Prostate gland (tissue), 2 donors: Measurements from ENCODE around the gene LAMTOR5. TPM values are rescaled to one million over a fixed set of nuclear protein-coding genes. Genes with fewer than 3 reads are reported as not detected.

ENCODE experiments used
- DNase-seq: peaks from one replicate; pipeline ENCODE4 v3.0.0-alpha.2; 2019; ENCODE audit warnings: low spot score
- H3K27ac ChIP-seq, 2 donors: fragments of 200-600 bp; sonication (generic); 2 replicates each; pipeline ENCODE4 v1.5.1; 2017 to 2019
- H3K27me3 ChIP-seq: fragments of 200-600 bp; sonication (generic); replicated peaks from 2 replicates; pipeline ENCODE4 v1.5.1; 2019; ENCODE audit not compliant: insufficient read depth
- H3K36me3 ChIP-seq, 2 donors: fragments of 200-600 bp; sonication (generic); 1 replicate in 1 of 2; 2 replicates in 1 of 2; pipeline versions ENCODE4 v1.5.1 to v1.8.1; 2017 to 2019
- H3K4me1 ChIP-seq: fragments of 200-600 bp; sonication (generic); replicated peaks from 2 replicates; pipeline ENCODE4 v1.5.1; 2019
- H3K4me3 ChIP-seq, 2 donors: fragments of 200-600 bp; sonication (generic); 2 replicates each; pipeline ENCODE4 v1.5.1; 2017 to 2019
- H3K9me3 ChIP-seq: fragments of 200-600 bp; sonication (generic); 2 replicates; pipeline ENCODE4 v1.5.1; 2017
- POLR2A ChIP-seq: fragments of 450-650 bp; IDR thresholded peaks from one replicate; pipeline ENCODE4 v1.6.1; 2016; ENCODE audit warnings: antibody characterized with exemption, mild to moderate bottlenecking
- POLR2AphosphoS5 ChIP-seq: sonication (generic); formaldehyde crosslinking; IDR thresholded peaks from one replicate; pipeline ENCODE4 v1.6.1; 2017; ENCODE audit warnings: antibody characterized with exemption
- WGBS: methylation state at CpG from one replicate; pipeline ENCODE4 v1.1.5; 2018; 5-methylcytosine and 5-hydroxymethylcytosine counted together
- intact Hi-C: fragments of 100-400 bp; cut with DNase I; formaldehyde crosslinking; loops from one replicate; pipeline ENCODE4 v1.14.2; 2022
- total RNA-seq, 2 donors: library from RNA; depleted of rRNA; stranded (reverse); fragments of >200 nt; gene quantifications; one replicate each; pipeline ENCODE4 v1.1.0, GENCODE V29; 2016
- TF ChIP-seq, protein P1 (sequence below), 4 experiments: fragments of 200-600 bp in 2 of 4; fragments of 450-650 bp in 2 of 4; sonication (generic) in 2 of 4; IDR thresholded peaks; 1 replicate in 3 of 4; 2 replicates in 1 of 4; pipeline ENCODE4 v1.5.1; 2016 to 2019; ENCODE audit warnings: antibody characterized with exemption in 4 of 4, mild to moderate bottlenecking in 2 of 4, moderate library complexity in 2 of 4

The LAMTOR5 gene
- total RNA-seq, 2 donors from 2014 or later = 86.6 to 132 TPM

DNA sequence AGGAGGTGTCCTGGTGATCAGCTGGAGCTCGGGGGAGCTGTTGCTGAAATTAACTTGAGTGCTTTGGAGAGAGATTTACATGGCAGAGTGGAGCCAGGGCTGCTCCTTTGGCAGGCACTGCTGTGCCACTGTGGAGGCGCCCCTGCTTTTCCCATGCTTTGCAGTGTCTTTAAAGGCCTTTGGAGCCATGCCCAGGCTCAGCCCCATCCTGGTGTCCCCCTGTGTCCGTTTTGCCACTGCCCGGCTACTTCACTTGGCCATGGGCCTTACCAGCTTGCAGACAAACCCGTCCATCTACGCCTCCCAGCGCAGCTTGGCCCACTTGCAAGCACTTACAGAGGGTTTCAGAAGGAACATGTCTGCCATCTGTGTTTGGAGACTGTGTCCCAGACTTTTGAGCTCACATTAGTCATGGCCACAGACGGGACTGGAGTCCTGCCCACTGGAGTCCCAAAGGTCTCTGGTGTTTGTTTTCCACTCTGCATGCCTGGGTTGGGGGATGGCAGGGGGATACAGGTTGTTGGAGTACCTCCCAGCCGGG is 18.2 kb upstream of the LAMTOR5 start:
- intact Hi-C loops = no loop called here
- Histone ChIP-seq H3K27ac (no peak overlapping the region), H3K4me1 (no peaks in the 10 kb centered on the region), H3K36me3 (no peaks in the 10 kb centered on the region), H3K9me3 (no peaks in the 10 kb centered on the region), H3K27me3 (no peaks in the 10 kb centered on the region), H3K4me3 (no peak overlapping the region)
- WGBS = 59% methylated on average over 9 of the region's 9 CpGs
- no peak for DNase-seq
- TF ChIP-seq, protein P1, sequence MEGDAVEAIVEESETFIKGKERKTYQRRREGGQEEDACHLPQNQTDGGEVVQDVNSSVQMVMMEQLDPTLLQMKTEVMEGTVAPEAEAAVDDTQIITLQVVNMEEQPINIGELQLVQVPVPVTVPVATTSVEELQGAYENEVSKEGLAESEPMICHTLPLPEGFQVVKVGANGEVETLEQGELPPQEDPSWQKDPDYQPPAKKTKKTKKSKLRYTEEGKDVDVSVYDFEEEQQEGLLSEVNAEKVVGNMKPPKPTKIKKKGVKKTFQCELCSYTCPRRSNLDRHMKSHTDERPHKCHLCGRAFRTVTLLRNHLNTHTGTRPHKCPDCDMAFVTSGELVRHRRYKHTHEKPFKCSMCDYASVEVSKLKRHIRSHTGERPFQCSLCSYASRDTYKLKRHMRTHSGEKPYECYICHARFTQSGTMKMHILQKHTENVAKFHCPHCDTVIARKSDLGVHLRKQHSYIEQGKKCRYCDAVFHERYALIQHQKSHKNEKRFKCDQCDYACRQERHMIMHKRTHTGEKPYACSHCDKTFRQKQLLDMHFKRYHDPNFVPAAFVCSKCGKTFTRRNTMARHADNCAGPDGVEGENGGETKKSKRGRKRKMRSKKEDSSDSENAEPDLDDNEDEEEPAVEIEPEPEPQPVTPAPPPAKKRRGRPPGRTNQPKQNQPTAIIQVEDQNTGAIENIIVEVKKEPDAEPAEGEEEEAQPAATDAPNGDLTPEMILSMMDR (IDR thresholded peaks at IDR 0.05) = no peak
- TF ChIP-seq POLR2AphosphoS5 (no peak), POLR2A (no peak)

DNA sequence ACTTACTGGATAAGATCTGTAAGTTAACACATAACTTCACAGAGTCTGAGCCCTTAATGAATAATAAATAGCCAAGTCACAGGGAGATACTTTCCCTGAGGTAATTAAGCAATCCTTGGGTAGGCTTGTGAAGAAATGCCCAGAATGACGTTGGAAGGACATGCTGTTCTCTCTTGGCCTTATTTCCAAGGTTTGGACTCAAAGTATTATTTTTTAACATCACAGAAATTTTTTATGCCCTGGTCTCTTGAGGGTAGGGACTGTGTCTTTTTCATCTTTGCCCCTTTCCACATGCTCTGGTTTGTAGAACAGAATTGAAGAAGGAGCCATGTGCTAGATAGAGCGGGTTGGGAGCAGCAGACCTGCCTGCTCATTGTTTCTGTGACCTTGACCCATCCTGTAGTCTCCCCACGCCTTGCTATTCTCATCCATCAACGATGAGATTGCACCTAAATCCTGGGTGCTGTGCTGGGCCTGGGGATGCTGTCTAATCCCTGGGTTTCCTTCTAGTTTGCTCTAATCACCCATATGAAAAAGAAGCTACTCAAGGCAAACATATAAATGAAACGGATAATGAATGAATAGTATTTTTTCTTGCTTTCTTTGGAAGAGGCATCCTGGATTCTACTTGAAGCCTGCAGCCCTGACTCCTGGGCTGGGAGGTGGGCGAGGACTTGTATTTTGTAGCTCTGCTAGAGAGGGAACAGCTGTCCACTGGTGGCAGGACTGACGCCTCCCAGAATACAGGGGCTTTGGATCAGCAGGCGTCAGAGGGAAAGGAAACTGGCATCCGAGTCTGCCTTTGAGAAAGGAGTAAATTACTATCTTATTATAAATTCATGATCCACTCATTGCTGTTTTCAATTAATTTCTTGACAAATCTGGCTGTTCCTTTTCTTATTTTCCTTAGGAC is 17.5 kb upstream of the LAMTOR5 start:
- Histone ChIP-seq H3K27ac (peak overlapping the region in 1 of 2 donors; percentile 37), H3K36me3 (no peaks in the 10 kb centered on the region), H3K4me3 (no peak overlapping the region), H3K4me1 (no peaks in the 10 kb centered on the region), H3K9me3 (no peaks in the 10 kb centered on the region), H3K27me3 (no peaks in the 10 kb centered on the region)
- intact Hi-C loops = no loop called here
- TF ChIP-seq, protein P1 (IDR thresholded peaks at IDR 0.05) = no peak
- TF ChIP-seq POLR2AphosphoS5 (no peak), POLR2A (no peak)
- no peak for DNase-seq
- 59% methylated on average over 9 of the region's 9 CpGs for WGBS

DNA sequence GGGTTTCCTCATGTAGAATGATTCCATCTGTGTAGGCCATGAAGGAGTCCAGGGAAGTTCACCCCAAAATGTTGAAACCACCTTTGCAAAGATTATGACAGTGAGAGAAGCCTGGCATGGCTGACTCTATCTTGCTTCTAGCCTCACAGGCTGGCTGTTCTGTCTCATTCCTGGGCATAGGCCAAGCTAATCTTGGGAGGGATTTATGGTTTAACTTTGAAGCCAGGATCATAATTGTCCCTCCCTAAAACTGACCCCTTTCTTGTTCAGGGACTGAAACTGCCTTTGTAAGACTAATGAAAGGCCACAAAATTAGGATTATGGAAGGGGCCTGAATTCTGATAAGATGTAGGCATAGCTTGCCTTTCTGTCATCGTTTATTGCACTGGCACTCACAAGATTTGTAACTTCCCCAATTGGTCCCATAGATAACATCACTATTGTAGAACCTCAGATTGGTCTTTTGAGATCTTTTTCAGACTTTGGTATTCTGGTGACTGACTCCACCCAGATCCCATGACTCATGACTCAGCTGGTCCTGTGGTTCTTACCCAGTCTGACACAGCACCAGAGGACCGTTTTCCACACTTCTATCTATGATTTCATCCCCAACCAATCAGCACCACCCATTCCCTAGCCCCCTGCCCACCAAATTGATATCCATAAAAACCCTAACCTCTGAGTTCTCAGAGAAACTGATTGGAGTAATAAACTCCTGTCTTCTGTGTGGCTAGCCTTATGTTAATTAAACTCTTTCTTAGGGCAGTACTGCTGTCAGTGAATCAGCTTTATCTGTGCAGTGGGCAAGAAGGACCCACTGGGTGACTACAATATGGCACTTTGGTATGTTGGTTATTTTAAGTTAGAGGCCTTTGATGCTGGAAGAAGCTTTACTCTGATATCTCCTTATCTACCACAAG is 13.6 kb upstream of the LAMTOR5 start:
- H3K27ac ChIP-seq = no peak overlapping the region
- H3K27me3 ChIP-seq = no peaks in the 10 kb centered on the region
- WGBS = 67% methylated on average over 2 of the region's 2 CpGs
- intact Hi-C loops = no loop called here
- H3K36me3 ChIP-seq = no peaks in the 10 kb centered on the region
- no peaks in the 10 kb centered on the region for H3K9me3 ChIP-seq
- DNase-seq = no peak
- H3K4me1 ChIP-seq = no peaks in the 10 kb centered on the region
- no peak overlapping the region for H3K4me3 ChIP-seq
- TF ChIP-seq POLR2A (no peak), POLR2AphosphoS5 (no peak)
- TF ChIP-seq, protein P1 (IDR thresholded peaks at IDR 0.05) = no peak

GRCh38 chr1:110420023-110420662 is 12.6 kb upstream of the LAMTOR5 start:
- H3K27ac ChIP-seq = no peak overlapping the region
- no peak overlapping the region for H3K4me3 ChIP-seq
- WGBS = 94% methylated on average over 10 of the region's 10 CpGs

More at GRCh38 chr1:110420023-110420662, 12.6 kb upstream of the LAMTOR5 start:
- no peaks in the 10 kb centered on the region for H3K4me1 ChIP-seq
- intact Hi-C loops = no loop called here
- H3K9me3 ChIP-seq = no peaks in the 10 kb centered on the region
- DNase-seq = no peak
- H3K36me3 ChIP-seq = no peaks in the 10 kb centered on the region
- no peaks in the 10 kb centered on the region for H3K27me3 ChIP-seq
- no peak for TF ChIP-seq POLR2A
